Sigmoid colon (tissue), 7 donors: ENCODE measurements around the gene IGDCC3. TPM values are rescaled to one million over a fixed set of nuclear protein-coding genes. Genes with fewer than 3 reads are reported as not detected.

Experiments used
- DNase-seq: peaks from one replicate; pipeline ENCODE4 v3.0.0-alpha.2; 2019
- H3K27ac ChIP-seq, 4 donors: fragments of 200-600 bp; sonication (generic); one replicate each; pipeline ENCODE4 v1.5.1; 2016 to 2019; ENCODE audit warnings: mild to moderate bottlenecking in 1 of 4
- H3K27me3 ChIP-seq, 3 donors: fragments of 200-600 bp; sonication (generic); one replicate each; pipeline ENCODE4 v1.5.1; 2019; ENCODE audit warnings: mild to moderate bottlenecking in 1 of 3
- H3K36me3 ChIP-seq, 4 donors: fragments of 200-600 bp; sonication (generic); one replicate each; pipeline ENCODE4 v1.5.1; 2016 to 2019
- H3K4me1 ChIP-seq, 4 donors: fragments of 200-600 bp; sonication (generic); one replicate each; pipeline ENCODE4 v1.5.1; 2017 to 2019
- H3K4me3 ChIP-seq, 4 donors: fragments of 200-600 bp; sonication (generic); one replicate each; pipeline ENCODE4 v1.5.1; 2017 to 2019; ENCODE audit warnings: mild to moderate bottlenecking in 2 of 4, moderate library complexity in 1 of 4
- H3K9me3 ChIP-seq, 4 donors: fragments of 200-600 bp in 3 of 4; sonication (generic) in 3 of 4; one replicate each; pipeline versions ENCODE4 v1.5.1 to v1.6.1; 2013 to 2019
- EP300 ChIP-seq, 4 donors: sonication (generic); formaldehyde crosslinking; IDR thresholded peaks; one replicate each; pipeline ENCODE4 v1.6.1; 2017; ENCODE audit warnings: antibody characterized with exemption in 4 of 4
- POLR2A ChIP-seq, 2 donors: fragments of 450-650 bp; IDR thresholded peaks; one replicate each; pipeline ENCODE4 v1.6.1; 2016; ENCODE audit warnings: antibody characterized with exemption in 2 of 2, mild to moderate bottlenecking in 2 of 2, moderate library complexity in 2 of 2
- POLR2AphosphoS5 ChIP-seq, 4 donors: sonication (generic); formaldehyde crosslinking; IDR thresholded peaks; one replicate each; pipeline ENCODE4 v1.6.1; 2017; ENCODE audit warnings: antibody characterized with exemption in 4 of 4
- WGBS, 2 donors: extraction: QIAGEN DNeasy Blood & Tissue Kit; methylation state at CpG; one replicate each; pipeline ENCODE4 v1.1.7; 2013; 5-methylcytosine and 5-hydroxymethylcytosine counted together
- intact Hi-C: fragments of 100-400 bp; cut with DNase I; formaldehyde crosslinking; loops from one replicate; pipeline ENCODE4 v1.15.1; 2023
- polyA plus RNA-seq, 3 donors: library from polyadenylated mRNA; stranded (reverse); fragments of 200-250 nt; gene quantifications; one replicate each; pipeline ENCODE4 v1.2.3, GENCODE V29; 2013
- total RNA-seq, 4 donors: library from RNA; depleted of rRNA; stranded (reverse); fragments of >200 nt; gene quantifications; one replicate each; pipeline ENCODE4 v1.1.0, GENCODE V29; 2016
- TF ChIP-seq, protein P1 (sequence below), 4 experiments: fragments of 450-650 bp in 3 of 4; fragments of 200-600 bp in 1 of 4; IDR thresholded peaks; one replicate each; pipeline ENCODE4 v1.5.1; 2016 to 2019; ENCODE audit warnings: antibody characterized with exemption in 4 of 4, mild to moderate bottlenecking in 3 of 4, moderate library complexity in 2 of 4
- donor health status: healthy with polysubstance abuse.
- donor health status: Bipolar disorder and iron deficiency.
- donor health status: healthy.

Gene IGDCC3
- total RNA-seq (under 1 TPM in 3 of 4 donors, not detected in 1; under 0.01 to 0.55 (median 0.41) TPM), polyA plus RNA-seq (under 1 TPM in 2 of 3 donors, not detected in 1; under 0.01 to 0.12 TPM)

GRCh38 chr15:65377976-65378366, at the start of gene IGDCC3:
Gene IGDCC3, minus strand, starts transcription at chr15:65378002. Its CDS starts 214 bp downstream, at chr15:65377788.
- Histone ChIP-seq H3K36me3 (no peaks in the 10 kb centered on the region), H3K27me3 (peaks cover 0 to 77% (median 42%) of the 10 kb centered on the region in 3 donors), H3K27ac (no peak within 1 kb of the TSS), H3K9me3 (no peaks in the 10 kb centered on the region), H3K4me1 (peaks cover 0 to 24% (median 23%) of the 10 kb centered on the region in 4 donors), H3K4me3 (peak within 1 kb of the TSS; percentile 32 to 59 (median 54))
- TF ChIP-seq POLR2A (IDR thresholded peaks at IDR 0.05) (no peak), POLR2AphosphoS5 (IDR thresholded peaks at IDR 0.05) (no peak), EP300 (IDR thresholded peaks at IDR 0.05) (no peak)
- TF ChIP-seq, protein P1, sequence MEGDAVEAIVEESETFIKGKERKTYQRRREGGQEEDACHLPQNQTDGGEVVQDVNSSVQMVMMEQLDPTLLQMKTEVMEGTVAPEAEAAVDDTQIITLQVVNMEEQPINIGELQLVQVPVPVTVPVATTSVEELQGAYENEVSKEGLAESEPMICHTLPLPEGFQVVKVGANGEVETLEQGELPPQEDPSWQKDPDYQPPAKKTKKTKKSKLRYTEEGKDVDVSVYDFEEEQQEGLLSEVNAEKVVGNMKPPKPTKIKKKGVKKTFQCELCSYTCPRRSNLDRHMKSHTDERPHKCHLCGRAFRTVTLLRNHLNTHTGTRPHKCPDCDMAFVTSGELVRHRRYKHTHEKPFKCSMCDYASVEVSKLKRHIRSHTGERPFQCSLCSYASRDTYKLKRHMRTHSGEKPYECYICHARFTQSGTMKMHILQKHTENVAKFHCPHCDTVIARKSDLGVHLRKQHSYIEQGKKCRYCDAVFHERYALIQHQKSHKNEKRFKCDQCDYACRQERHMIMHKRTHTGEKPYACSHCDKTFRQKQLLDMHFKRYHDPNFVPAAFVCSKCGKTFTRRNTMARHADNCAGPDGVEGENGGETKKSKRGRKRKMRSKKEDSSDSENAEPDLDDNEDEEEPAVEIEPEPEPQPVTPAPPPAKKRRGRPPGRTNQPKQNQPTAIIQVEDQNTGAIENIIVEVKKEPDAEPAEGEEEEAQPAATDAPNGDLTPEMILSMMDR (IDR thresholded peaks at IDR 0.05) = no peak
- WGBS, 2 donors = 1% methylated on average over 42 of the region's 42 CpGs
- intact Hi-C loops = no loop called here
- no peak for DNase-seq

GRCh38 chr15:65426216-65426853, 48.5 kb upstream of the IGDCC3 start:
- H3K9me3 ChIP-seq = no peaks in the 10 kb centered on the region
- WGBS, 2 donors = 87 to 89% methylated on average over 2 of the region's 2 CpGs
- no peak overlapping the region for H3K4me3 ChIP-seq
- TF ChIP-seq EP300 (IDR thresholded peaks at IDR 0.05) (no peak), POLR2A (IDR thresholded peaks at IDR 0.05) (no peak), POLR2AphosphoS5 (IDR thresholded peaks at IDR 0.05) (no peak)
- TF ChIP-seq, protein P1 (IDR thresholded peaks at IDR 0.05) = no peak
- H3K4me1 ChIP-seq = peaks cover 0 to 15% (median 12%) of the 10 kb centered on the region in 4 donors
- peaks cover 0 to 6% (median 0%) of the 10 kb centered on the region in 3 donors for H3K27me3 ChIP-seq
- H3K36me3 ChIP-seq = no peaks in the 10 kb centered on the region
- DNase-seq = peak; percentile 54
- intact Hi-C loops = no loop called here
- H3K27ac ChIP-seq = no peak overlapping the region

- peak; percentile 27 for DNase-seq
- intact Hi-C loops = no loop called here
- Histone ChIP-seq H3K9me3 (no peaks in the 10 kb centered on the region), H3K27me3 (peaks cover 0 to 19% (median 0%) of the 10 kb centered on the region in 3 donors), H3K27ac (no peak overlapping the region), H3K4me1 (peaks cover 0 to 23% (median 21%) of the 10 kb centered on the region in 4 donors), H3K36me3 (no peaks in the 10 kb centered on the region), H3K4me3 (no peak overlapping the region)
- WGBS, 2 donors = 89 to 91% methylated on average over 5 of the region's 5 CpGs
- TF ChIP-seq, protein P1 (IDR thresholded peaks at IDR 0.05) = no peak
- no peak for TF ChIP-seq EP300 (IDR thresholded peaks at IDR 0.05)
- TF ChIP-seq POLR2AphosphoS5 (IDR thresholded peaks at IDR 0.05) = no peak
- TF ChIP-seq POLR2A (IDR thresholded peaks at IDR 0.05) = no peak
Observed at GRCh38 chr15:65424683-65425082, 46.9 kb upstream of the IGDCC3 start.

GRCh38 chr15:65423976-65424679, 46.3 kb upstream of the IGDCC3 start:
- no peak overlapping the region for H3K27ac ChIP-seq

More at GRCh38 chr15:65423976-65424679, 46.3 kb upstream of the IGDCC3 start:
- Histone ChIP-seq H3K36me3 (no peaks in the 10 kb centered on the region), H3K27me3 (peaks cover 0 to 24% (median 0%) of the 10 kb centered on the region in 3 donors), H3K9me3 (no peaks in the 10 kb centered on the region), H3K4me3 (no peak overlapping the region), H3K4me1 (peaks cover 0 to 23% (median 21%) of the 10 kb centered on the region in 4 donors)
- intact Hi-C loops = no loop called here
- TF ChIP-seq, protein P1 (IDR thresholded peaks at IDR 0.05) = no peak
- 72 to 85% methylated on average over 9 of the region's 9 CpGs for WGBS, 2 donors
- DNase-seq = peak; percentile 27
